ENCODE data around the gene ALDH1A1. TPM values are rescaled to one million over a fixed set of nuclear protein-coding genes. Genes with fewer than 3 reads are reported as not detected.
"Not testable (repeated sequence)": the region's sequence is repeated elsewhere in the genome, so short reads cannot be mapped to it uniquely, and the experiment has no call there.

The ALDH1A1 gene
- polyA plus RNA-seq, 10 donors: 10.4 to 47.3 (median 30.0) TPM

DNA sequence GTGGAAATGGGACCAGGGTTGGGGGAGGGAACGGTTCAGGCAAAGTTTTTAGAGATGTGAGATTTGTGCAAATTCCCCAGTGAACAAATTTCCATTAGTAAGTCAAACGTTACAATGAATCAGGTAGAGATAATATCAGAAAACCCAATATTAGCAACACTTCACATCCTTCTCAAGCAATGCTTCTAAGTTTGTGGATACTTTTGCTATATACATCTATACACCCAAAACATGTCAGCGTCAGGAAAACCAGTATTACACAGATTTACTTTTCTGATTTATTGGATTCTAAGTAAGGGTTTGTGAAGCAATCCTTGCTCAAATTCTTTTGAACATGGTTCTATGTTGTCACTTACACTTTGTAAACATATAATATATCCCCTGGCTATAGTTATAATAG is 6.5 kb downstream of the ALDH1A1 start:
- no peak for DNase-seq

DNA sequence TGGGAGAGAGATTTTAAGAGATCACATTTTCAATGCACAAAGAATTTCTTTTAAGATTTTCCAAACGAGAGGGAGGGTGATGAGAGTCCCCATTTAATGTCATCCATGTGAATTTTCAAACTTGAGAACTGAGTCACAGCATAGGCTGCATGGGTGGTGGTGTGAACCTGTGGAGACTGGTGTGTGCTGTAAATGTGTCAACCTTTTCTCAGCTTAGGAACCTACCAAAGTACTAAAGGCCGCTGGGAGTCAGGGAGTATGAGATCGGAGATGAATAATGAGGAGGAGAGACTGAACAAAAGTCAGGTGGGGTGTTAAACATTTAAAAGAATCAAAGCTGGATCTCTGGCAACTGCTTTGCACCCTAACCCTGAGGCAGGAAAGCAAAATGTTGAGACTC is 7.5 kb downstream of the ALDH1A1 start:
- no peak for DNase-seq

DNA sequence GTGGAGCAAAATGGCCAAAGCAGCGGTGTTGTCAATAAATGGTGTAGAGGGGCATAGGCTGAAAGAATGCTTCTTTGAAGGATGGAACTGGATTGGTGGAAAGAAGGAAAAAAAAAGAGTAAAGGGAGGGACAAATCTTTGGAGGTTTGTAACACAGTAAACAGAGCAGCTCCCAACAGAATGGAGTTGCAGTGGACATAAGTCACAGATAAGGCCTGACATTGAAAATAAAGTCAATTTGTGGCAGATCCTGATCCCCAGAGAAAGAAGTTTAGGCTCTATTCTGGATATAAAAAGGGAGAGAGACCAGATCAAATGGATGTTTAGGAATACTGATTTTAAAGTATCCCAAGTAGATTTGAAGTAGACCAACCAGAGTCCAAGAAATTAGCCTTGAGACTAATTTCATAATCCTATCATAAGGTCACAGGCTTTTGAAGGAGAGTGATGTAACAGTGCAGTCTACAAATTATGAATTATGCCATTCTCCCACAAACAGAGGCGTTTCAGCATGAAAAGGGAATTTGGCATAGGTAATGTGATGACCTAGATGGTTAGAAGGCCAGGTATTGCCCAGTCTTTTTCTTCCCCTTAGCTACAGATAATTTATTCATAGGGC is 8.9 kb downstream of the ALDH1A1 start:
- no peak for DNase-seq

DNA sequence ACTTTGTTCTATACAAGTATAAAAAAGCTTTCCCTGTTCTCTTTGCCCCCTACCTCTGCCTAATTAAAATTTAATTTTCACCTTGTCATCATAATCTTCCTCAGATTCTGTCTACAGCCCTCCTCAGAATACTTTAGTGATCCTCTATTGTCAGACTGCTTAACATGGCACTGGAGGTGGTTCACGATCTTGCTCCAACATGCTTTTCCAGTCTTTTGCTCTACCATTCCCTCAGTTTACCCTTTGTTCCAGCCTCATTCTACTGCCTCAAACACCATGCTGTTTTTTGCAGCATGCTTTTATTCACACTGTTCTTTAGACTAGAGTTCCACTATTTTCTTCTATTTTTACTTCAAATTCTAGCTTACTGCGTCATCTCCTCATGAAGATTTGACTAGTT is 10.4 kb downstream of the ALDH1A1 start:
- DNase-seq: no peak

DNA sequence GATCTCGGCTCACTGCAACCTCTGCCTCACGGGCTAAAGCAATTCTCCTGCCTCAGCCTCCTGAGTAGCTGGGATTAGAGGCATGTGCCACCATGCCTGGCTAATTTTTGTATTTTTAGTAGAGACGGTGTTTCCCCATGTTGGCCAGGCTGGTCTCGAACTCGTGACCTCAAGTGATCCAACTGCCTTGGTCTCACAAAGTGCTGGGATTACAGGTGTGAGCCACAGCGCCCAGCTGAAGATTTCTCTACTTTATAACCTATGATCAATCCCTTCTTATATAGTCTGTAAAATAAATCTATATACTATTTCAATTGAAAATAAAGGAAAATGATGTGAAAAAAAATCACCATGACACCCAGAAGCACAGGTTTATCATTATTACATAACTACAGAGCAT is 13.3 kb downstream of the ALDH1A1 start:
- not testable (repeated sequence) for DNase-seq

DNA sequence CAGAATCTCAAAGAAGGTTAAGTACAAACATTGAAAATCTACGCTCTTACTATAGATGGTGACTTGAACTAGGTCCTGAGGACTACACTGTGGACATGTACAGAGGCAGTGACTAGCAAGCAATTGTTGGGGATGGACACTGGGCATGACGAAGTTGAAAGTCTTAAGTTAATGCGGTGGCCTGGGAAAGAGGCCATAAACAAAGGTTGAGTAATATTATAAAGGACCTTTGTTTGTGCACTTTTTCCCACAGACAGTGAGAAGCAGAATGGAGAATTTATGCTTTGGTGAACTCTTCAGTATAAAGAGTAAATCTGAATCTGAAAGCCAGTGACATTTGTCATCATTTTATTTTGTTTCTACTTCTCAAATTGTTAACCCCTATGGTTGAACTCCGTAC is 15.3 kb downstream of the ALDH1A1 start:
- DNase-seq: no peak

DNA sequence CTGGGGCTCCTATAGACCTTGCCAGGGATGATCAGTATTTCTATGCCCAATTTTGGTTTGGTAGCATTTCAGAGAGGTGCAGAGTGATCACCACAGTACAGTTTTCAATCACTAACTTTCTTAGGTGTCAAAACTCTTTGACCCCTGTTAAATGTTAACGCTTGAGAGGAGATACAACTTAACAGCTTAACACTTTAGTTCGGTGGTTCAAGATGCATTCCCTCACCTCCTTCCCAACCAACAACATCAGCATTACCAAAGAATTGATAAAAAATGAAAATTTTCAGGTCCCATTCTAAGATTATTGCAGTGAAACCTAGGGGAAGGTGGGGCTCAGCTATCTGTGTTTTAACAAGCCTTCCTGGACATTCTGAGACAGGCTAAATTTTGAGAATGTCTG is 16.2 kb downstream of the ALDH1A1 start:
- no peak for DNase-seq

DNA sequence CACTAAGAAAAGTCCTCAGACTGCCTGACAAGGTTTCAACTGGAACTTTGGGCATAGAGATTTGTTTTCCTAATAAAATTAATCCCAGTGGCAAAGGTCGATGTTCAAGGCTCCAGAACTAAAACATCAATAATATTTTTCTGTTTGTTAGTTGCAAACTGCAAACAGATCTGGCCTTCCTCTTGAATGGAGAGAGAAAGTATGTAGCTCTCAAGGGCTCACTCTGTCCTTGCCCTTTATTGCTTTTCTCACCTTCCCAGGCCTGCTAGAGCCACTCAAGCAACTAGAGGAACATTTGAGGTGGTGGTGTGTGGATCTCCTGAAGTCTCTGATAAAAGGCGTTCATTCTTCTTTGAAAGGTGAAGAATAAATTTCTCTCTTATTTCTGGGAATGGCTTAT is 16.6 kb downstream of the ALDH1A1 start:
- DNase-seq: no peak

DNA sequence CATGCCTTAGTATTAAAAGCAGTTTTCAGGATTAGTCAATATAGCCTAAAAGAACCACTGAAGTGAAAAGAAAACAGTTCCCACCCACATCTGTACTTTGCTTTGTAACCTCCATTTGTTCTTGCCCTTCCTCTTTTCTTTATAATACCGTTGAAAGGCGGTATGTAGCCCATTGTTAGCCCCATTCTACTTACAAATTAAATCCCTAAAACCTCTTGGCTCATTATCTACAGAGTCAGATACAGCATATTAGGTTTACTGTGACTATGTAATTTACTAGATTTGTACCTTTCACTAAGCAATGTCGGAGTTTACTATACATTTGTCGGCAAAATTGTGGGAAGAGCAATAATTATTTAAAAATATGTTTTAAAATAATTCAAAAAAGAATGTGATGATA is 17.3 kb downstream of the ALDH1A1 start:
- no peak for DNase-seq

DNA sequence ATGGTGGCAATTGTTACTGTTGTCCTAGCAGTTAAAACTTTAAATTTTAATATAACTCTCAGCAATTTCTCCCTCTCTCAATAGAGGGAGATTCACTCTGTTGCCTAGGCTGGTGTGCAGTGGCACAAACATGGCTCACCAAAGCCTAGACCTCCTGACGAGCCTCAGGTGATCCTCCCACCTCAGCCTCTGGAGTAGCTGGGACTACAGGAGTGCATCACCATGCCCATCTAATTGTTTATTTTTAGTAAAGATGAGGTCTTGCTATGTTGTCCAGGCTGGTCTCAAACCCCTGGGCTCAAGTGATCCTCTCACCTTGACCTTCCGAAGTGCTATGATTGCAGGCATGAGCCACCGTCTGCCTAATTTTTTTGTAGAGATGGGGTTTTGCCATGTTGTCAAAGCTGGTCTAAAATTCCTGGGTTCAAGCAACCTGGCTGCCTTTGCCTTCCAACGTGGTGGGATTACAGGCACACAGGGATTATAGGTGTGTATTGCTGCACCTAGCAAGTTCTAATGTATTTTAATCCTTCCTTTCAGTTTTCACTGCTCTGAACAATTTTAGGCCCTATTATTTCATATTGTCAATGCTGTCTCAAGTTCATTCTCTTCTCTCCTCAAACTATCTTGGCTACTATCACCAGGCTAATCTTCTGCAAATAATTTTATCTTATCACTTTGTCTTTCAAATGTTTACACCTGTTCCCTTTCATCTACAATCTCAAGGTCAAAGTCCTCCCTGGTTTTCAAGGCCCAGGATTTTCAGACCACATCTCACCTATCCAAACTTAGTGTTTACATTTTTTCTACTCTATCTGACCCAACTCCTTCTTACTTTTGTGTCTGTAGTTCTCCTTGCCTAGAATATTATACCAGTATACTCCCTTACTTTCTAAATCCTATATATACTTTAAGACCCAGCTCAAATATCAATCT is 18.9 kb downstream of the ALDH1A1 start:
- no peak for DNase-seq

DNA sequence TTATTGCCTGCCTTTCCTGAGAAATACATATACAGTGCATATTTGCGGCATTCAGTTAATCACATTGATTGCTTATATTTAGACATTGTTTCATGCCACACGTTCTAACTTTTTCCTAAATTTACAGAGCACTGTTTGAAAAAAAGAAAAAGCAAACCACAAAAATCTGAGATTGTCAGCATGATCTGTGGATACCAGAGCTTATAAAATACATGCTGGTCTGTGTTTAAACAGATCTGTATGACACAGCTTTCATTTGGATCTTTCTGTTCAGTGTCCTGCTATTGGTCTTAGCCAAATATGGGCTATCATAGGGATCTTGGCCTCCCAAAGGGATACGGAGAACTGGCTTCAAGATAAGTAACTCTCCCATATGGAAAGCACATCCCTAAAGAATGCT is 20.2 kb downstream of the ALDH1A1 start:
- no peak for DNase-seq

DNA sequence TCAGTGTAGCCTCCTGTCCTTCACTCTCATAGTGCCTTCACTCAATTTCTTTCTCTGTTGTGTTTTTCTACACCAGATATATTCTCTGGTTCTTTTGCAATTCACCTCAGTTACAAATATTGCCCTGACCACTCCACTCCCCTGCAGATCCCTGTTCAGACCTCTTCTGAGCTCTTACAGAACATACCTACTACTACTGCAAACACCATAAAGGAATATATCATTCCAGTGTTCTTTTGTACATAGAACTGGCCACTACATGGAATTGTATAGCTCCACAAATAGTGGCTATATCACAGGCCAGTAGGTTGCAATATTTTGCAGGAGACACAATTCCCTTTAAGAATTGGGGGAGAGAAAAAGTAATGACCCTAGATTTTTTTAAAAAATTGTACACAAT is 21.0 kb downstream of the ALDH1A1 start:
- DNase-seq: no peak

DNA sequence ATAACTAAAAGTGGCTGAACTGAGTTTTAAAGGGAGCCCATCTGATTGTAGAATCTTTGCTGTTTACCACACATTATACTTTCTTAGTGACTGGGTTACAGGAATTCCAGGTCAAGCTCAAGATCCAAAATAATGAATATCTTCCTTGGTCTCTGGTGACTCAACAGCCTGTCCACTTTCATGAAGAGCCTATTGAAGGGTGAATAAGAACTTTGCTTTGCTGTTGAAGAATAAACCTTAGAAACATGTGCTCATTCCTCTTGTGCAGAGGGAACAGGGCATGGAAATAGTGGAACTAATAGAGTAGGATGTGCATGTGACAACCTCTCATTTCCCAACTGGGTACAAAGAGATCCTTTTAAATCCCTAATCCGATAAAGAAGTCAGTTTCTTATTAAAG is 21.4 kb downstream of the ALDH1A1 start:
- no peak for DNase-seq

DNA sequence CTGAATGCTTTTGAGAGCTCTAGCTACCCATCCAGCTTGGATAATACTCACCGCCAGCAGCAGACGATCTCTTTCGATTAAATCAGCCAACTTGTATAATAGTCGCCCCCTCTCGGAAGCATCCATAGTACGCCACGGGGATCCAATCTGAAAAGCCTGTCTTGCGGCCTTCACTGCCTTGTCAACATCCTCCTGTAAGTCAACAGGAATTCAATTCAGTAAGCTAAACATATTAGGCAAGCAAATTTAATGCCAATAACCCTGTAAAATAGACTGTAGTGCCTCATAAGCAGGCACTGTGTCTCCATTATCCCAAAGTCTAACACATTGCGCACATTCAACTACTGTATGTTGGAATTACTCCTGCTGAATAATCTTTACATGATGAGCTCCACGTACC is 22.0 kb downstream of the ALDH1A1 start:
- DNase-seq: no peak

DNA sequence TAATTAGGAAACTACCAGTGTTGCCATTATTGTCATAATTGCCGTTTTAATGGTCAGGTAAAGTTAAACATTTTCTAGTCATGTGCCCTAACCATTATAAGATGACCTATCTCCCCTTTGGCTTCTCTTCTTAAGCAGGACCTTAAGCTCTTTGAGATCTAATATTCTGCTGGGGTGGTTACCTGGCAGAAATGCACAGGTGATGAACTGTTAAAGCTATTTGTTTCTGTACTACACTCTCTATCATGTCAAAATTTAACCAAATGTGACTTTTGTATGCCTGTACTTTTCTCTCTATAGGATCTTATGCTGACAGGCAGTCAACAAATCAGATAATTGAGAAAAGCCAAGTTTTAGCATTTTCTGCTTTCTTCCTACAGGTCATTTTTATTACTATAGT is 23.3 kb downstream of the ALDH1A1 start:
- no peak for DNase-seq

DNA sequence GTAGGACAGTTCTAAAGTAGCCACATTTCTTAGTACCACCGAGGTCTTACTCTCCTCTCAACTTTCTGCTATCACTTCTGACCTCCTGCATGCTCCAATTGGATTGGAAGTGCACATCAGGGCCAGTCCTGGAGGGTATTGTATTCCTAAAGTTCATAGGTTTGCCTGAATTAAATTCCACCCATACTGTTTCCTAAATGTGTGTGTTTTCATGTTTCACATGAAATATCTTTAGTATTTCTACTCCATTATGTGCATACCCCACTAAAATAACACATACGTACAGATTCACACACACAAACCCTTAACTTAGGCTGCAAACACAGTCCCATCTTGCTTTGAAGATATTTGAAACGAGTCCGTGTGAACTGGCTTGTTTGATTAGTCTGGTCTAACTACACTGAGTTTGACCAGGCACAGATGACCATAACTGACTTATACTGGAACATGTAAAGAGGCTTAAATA is 24.8 kb downstream of the ALDH1A1 start:
- DNase-seq: no peak

DNA sequence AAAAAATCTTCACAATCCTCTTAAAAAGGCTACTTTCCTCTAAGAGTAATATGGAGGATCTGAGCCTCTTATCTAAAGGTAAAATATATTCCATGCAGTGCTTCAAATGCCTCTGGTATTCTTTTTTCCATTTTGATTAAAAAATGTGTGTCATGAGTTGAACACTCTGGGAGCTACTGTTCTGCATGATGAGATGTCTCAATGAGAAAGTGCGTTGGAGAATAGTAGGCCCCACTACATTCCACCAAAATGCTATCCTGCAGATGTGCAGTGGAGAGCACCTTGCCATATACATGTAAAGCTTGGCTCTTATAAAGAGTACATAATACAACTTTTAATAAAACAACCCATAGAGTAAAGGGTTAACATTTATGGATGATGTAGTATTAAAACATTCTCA is 26.3 kb downstream of the ALDH1A1 start:
- DNase-seq: no peak

DNA sequence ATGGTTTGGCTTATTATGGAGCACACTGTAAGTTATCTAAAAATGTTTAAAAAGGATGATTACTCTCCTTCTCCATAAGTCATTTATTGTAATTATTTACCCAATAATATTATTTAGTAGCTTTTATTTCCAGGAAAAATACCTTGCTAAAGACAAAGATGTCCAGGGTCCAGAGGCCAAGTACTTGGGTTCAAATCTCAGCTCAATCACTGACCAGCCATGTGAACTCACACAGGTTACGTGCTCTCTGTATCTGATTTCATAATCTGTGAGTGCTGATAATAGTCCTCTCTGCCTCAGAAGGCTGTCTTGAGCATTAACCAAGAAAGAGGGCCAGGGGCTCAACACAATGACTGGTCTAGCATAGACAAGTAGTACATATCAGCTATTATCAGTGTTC is 27.0 kb downstream of the ALDH1A1 start:
- DNase-seq: no peak

DNA sequence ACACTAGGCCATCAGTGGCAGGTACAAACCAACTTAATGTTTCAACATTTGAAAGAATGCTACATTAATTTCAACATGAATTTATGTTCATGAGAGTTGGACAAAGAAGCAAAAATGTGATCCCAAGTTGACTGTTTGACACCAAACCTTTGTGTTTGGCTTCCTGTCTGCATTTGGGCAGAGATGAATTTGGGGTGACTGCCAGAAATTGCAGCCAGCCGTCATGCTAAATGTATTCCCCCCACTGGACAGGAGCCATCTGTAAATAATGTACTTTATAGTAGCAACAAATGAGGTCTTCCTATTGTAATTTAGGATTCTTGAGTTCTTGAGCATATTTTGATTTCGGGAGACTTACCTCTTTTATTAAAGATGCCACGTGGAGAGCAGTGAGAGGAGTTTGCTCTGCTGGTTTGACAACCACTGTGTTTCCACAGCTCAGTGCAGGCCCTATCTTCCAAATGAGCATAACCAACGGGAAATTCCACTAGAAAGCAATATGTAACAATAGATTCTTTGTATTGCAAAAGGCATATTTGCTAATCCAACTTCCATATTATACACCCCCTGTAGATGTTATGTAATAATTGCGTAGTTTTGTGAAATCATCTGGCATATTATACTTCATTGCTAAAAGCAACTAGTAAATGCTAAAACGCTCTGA is 27.6 kb downstream of the ALDH1A1 start:
- DNase-seq: peak; percentile 17 to 64 (median 37)

DNA sequence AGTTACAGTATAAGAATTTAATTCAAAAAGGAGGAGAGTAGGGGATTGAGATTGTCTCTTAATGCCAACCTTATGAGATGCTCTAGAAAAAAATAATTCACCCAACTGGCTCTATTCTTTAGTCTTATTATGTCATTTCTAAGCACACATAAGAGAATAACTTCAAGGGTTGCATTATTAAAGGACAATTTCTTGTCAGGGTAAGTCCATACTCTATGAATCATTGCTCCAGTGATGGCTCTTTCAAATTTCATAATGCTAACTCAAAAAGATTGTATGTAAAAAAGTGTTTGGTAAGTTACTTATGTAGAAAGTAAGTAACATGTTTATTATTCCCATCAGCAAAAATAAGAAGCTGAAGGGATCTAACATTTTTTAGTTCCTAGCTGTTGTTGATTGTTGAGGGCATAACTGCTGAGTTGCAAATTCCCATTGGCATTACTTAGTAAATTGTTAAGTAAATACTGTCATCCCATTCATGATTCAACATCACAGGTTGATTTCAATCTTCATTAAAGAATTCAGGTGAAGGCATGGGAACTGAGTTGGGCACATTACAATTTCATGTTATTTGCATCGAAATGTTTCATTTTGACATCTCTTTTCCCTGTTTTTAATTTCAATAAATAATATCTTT is 28.6 kb downstream of the ALDH1A1 start:
- DNase-seq: no peak

DNA sequence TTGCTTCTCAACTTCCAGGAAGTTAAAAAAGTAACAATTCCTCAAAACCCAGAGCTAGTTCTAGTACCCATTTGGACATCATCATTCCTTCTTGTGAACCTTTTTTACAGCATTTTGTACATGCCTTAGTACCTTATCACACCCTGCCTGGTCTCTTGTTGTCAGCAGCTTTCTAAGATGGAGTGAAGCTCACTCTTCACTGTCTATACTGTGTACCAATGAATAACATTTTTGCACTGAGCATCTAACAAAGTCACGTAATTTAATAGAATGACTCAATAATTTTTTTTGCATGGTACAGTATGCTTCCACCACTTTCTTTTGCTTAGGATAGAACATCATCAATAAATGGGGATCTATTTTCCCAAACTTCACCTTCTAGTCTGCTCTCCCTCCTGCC is 29.8 kb downstream of the ALDH1A1 start:
- DNase-seq: no peak
